ENCODE data around the gene LIPC.

DNA sequence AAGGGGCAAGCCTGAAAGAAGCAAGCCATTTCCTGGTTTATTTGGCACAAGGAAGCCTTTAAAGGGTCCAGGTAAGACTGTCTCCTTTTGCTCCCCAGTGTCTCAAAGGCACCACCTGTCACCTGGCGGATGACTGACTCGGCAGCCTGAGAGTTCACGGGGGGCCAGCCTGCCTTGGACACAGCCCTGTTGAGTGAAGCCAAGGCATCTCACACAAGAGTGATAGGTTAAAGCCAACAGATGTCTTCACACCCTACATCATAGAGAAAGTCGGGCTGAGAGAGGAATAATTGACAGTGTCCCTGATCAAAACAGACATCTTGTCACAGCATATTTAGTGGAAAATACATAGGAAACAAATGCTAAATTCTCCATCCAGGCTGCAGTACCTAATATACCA is 28.2 kb upstream of the LIPC start:
- TF ChIP-seq ZNF232 (CRISPR knock-in tag; IDR thresholded peaks at IDR 0.05) (no peak), SP1 (CRISPR knock-in tag; conservative IDR thresholded peaks at IDR 0.05) (no peak), SMAD3 (CRISPR knock-in tag; IDR thresholded peaks at IDR 0.05; ENCODE audit: borderline replicate concordance) (no peak), NR2C2 (CRISPR knock-in tag; IDR thresholded peaks at IDR 0.05) (no peak), NFYB (CRISPR knock-in tag; conservative IDR thresholded peaks at IDR 0.05; ENCODE audit: low read depth) (no peak), ZNF263 (CRISPR knock-in tag; IDR thresholded peaks at IDR 0.05; ENCODE audit: low read depth) (no peak)
- TF ChIP-seq, protein P1, sequence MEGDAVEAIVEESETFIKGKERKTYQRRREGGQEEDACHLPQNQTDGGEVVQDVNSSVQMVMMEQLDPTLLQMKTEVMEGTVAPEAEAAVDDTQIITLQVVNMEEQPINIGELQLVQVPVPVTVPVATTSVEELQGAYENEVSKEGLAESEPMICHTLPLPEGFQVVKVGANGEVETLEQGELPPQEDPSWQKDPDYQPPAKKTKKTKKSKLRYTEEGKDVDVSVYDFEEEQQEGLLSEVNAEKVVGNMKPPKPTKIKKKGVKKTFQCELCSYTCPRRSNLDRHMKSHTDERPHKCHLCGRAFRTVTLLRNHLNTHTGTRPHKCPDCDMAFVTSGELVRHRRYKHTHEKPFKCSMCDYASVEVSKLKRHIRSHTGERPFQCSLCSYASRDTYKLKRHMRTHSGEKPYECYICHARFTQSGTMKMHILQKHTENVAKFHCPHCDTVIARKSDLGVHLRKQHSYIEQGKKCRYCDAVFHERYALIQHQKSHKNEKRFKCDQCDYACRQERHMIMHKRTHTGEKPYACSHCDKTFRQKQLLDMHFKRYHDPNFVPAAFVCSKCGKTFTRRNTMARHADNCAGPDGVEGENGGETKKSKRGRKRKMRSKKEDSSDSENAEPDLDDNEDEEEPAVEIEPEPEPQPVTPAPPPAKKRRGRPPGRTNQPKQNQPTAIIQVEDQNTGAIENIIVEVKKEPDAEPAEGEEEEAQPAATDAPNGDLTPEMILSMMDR (IDR thresholded peaks at IDR 0.05): no peak
- TF ChIP-seq, protein P2, sequence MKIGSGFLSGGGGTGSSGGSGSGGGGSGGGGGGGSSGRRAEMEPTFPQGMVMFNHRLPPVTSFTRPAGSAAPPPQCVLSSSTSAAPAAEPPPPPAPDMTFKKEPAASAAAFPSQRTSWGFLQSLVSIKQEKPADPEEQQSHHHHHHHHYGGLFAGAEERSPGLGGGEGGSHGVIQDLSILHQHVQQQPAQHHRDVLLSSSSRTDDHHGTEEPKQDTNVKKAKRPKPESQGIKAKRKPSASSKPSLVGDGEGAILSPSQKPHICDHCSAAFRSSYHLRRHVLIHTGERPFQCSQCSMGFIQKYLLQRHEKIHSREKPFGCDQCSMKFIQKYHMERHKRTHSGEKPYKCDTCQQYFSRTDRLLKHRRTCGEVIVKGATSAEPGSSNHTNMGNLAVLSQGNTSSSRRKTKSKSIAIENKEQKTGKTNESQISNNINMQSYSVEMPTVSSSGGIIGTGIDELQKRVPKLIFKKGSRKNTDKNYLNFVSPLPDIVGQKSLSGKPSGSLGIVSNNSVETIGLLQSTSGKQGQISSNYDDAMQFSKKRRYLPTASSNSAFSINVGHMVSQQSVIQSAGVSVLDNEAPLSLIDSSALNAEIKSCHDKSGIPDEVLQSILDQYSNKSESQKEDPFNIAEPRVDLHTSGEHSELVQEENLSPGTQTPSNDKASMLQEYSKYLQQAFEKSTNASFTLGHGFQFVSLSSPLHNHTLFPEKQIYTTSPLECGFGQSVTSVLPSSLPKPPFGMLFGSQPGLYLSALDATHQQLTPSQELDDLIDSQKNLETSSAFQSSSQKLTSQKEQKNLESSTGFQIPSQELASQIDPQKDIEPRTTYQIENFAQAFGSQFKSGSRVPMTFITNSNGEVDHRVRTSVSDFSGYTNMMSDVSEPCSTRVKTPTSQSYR (CRISPR knock-in tag; IDR thresholded peaks at IDR 0.05): no peak
- TF ChIP-seq, protein P3, sequence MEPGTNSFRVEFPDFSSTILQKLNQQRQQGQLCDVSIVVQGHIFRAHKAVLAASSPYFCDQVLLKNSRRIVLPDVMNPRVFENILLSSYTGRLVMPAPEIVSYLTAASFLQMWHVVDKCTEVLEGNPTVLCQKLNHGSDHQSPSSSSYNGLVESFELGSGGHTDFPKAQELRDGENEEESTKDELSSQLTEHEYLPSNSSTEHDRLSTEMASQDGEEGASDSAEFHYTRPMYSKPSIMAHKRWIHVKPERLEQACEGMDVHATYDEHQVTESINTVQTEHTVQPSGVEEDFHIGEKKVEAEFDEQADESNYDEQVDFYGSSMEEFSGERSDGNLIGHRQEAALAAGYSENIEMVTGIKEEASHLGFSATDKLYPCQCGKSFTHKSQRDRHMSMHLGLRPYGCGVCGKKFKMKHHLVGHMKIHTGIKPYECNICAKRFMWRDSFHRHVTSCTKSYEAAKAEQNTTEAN (CRISPR knock-in tag; IDR thresholded peaks at IDR 0.05): no peak
- TF ChIP-seq, protein P4, sequence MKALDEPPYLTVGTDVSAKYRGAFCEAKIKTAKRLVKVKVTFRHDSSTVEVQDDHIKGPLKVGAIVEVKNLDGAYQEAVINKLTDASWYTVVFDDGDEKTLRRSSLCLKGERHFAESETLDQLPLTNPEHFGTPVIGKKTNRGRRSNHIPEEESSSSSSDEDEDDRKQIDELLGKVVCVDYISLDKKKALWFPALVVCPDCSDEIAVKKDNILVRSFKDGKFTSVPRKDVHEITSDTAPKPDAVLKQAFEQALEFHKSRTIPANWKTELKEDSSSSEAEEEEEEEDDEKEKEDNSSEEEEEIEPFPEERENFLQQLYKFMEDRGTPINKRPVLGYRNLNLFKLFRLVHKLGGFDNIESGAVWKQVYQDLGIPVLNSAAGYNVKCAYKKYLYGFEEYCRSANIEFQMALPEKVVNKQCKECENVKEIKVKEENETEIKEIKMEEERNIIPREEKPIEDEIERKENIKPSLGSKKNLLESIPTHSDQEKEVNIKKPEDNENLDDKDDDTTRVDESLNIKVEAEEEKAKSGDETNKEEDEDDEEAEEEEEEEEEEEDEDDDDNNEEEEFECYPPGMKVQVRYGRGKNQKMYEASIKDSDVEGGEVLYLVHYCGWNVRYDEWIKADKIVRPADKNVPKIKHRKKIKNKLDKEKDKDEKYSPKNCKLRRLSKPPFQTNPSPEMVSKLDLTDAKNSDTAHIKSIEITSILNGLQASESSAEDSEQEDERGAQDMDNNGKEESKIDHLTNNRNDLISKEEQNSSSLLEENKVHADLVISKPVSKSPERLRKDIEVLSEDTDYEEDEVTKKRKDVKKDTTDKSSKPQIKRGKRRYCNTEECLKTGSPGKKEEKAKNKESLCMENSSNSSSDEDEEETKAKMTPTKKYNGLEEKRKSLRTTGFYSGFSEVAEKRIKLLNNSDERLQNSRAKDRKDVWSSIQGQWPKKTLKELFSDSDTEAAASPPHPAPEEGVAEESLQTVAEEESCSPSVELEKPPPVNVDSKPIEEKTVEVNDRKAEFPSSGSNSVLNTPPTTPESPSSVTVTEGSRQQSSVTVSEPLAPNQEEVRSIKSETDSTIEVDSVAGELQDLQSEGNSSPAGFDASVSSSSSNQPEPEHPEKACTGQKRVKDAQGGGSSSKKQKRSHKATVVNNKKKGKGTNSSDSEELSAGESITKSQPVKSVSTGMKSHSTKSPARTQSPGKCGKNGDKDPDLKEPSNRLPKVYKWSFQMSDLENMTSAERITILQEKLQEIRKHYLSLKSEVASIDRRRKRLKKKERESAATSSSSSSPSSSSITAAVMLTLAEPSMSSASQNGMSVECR (CRISPR knock-in tag; IDR thresholded peaks at IDR 0.05; ENCODE audit: borderline replicate concordance): no peak
- TF ChIP-seq, protein P5, sequence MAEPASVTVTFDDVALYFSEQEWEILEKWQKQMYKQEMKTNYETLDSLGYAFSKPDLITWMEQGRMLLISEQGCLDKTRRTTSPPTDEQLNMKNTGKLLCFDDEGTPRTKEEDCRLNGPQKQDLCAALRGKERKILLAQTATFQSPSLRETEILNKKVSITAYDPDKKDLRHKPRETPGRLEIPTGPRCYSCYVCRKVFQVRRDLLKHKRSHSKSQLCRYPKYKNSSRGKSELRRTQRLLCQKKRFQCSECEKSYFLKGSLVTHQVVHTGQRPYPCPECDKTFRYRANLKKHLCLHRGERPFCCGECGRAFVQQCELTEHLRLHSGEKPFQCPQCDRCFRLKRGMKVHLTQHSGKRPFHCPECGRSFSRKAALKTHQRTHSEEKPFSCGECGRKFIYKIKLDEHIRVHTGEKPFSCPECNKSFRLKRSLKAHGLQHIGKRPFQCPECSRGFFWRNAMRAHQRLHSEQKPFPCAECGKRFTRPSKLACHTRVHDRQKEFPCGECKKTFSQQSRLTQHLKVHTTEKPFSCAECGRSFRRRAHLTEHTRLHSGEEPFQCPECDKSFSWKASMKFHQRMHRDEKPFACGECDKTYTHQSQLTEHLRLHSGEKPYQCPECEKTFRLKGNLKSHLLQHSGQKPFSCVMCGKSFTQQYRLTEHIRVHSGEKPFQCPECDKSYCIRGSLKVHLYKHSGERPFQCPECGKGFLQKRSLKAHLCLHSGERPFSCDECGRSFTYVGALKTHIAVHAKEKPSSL (CRISPR knock-in tag; conservative IDR thresholded peaks at IDR 0.05): no peak
- TF ChIP-seq, protein P6, sequence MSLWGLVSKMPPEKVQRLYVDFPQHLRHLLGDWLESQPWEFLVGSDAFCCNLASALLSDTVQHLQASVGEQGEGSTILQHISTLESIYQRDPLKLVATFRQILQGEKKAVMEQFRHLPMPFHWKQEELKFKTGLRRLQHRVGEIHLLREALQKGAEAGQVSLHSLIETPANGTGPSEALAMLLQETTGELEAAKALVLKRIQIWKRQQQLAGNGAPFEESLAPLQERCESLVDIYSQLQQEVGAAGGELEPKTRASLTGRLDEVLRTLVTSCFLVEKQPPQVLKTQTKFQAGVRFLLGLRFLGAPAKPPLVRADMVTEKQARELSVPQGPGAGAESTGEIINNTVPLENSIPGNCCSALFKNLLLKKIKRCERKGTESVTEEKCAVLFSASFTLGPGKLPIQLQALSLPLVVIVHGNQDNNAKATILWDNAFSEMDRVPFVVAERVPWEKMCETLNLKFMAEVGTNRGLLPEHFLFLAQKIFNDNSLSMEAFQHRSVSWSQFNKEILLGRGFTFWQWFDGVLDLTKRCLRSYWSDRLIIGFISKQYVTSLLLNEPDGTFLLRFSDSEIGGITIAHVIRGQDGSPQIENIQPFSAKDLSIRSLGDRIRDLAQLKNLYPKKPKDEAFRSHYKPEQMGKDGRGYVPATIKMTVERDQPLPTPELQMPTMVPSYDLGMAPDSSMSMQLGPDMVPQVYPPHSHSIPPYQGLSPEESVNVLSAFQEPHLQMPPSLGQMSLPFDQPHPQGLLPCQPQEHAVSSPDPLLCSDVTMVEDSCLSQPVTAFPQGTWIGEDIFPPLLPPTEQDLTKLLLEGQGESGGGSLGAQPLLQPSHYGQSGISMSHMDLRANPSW (CRISPR knock-in tag; conservative IDR thresholded peaks at IDR 0.05; ENCODE audit: low read depth): no peak
